Measurements from ENCODE around the gene SNX15.

GRCh38 chr11:65057526-65057925, 30.3 kb downstream of the SNX15 start:
- TF ChIP-seq YY1 (IDR thresholded peaks at IDR 0.05; ENCODE audit: insufficient read depth, insufficient read length) (no peak), SUZ12 (IDR thresholded peaks at IDR 0.05; ENCODE audit: extremely low read depth, insufficient read depth, insufficient read length) (no peak), ZNF274 (IDR thresholded peaks at IDR 0.05; ENCODE audit: low read depth, low read length) (no peak)
